K562 (cell line): ENCODE results near the gene ERICH2.

Experiments used
- ARNT ChIP-seq, 2 experiments: fragments of 450-650 bp; IDR thresholded peaks; 2 replicates each; pipeline ENCODE4 v1.6.1; 2016; ENCODE audit warnings: mild to moderate bottlenecking in 1 of 2
- CBFA2T2 ChIP-seq: fragments of 450-650 bp; conservative IDR thresholded peaks from 2 replicates; pipeline ENCODE4 v1.6.1; 2017; ENCODE audit warnings: mild to moderate bottlenecking
- CTCF ChIP-seq, 3 experiments: IDR thresholded peaks in 2 of 3; conservative IDR thresholded peaks in 1 of 3; 2 replicates each; pipeline ENCODE4 v1.5.1; 2011 to 2012; ENCODE audit warnings: low read length in 3 of 3, mild to moderate bottlenecking in 3 of 3, control low read depth in 2 of 3, improper control_type of control experiment in 1 of 3, inconsistent platforms in 1 of 3, low read depth in 1 of 3, mixed read lengths in 1 of 3, moderate library complexity in 1 of 3; ENCODE audit not compliant: insufficient read depth in 2 of 3
- NR2F6 ChIP-seq: fragments of 450-650 bp; formaldehyde crosslinking; IDR thresholded peaks from 2 replicates; pipeline ENCODE4 v1.4.0; 2020; ENCODE audit warnings: mild to moderate bottlenecking
- ZBTB33 ChIP-seq: sonication (generic); formaldehyde crosslinking; IDR thresholded peaks from 2 replicates; pipeline ENCODE4 v1.8.1; 2023; ENCODE audit warnings: mild to moderate bottlenecking, missing genetic modification reagents
- ZNF830 ChIP-seq: fragments of 250-450 bp; sonication (Bioruptor Pico); IDR thresholded peaks from 2 replicates; pipeline ENCODE4 v1.5.0; 2021; ENCODE audit warnings: mild to moderate bottlenecking

GRCh38 chr2:170744248-170745002 is 25.8 kb upstream of the ERICH2 start:
- TF ChIP-seq CBFA2T2 (no peak), NR2F6 (CRISPR knock-in tag) (no peak), ZBTB33 (no peak), CTCF (IDR thresholded peaks at IDR 0.05 in 2 of 3, conservative IDR thresholded peaks at IDR 0.05 in 1 of 3; ENCODE audit: insufficient read depth in 2 of 3, low read depth in 1 of 3, low read length in 3 of 3) (no peak), ARNT (IDR thresholded peaks at IDR 0.05) (no peak; a peak in 1 of 4 replicates), ZNF830 (CRISPR knock-in tag) (no peak)
